HuH-7.5 (cell line): ENCODE measurements around the gene STON2.
"Not testable (repeated sequence)": the region's sequence is repeated elsewhere in the genome, so short reads cannot be mapped to it uniquely, and the experiment has no call there.

Experiments
- DNase-seq: peaks from one replicate; pipeline ENCODE4 v3.0.0; 2011; ENCODE audit warnings: low spot score

Gene STON2

DNA sequence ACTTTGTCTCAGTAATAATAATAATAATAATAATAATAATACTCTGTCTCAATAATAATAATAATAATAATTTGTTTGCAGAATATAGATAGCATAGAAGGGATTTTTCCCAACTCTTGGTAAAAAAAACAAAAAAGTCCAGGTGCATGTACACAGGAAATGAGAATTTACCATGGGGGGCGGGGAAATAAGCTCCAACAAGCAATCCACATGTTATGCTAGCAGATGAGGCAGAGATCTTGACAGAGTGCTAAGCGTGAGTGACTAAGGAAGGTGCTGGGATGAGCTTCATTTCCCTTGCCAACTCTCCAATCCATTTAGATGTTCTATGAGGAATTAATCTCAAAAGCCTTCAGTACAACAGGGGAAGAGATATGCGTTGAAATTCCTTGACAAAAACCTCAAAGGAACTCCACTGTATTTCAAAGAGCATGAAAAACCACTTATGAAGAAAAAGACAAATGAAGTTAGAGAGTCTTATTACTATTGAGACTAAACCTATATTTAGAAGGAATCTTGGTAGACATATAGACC lies 134.4 kb downstream of the STON2 start:
- DNase-seq, result no peak

DNA sequence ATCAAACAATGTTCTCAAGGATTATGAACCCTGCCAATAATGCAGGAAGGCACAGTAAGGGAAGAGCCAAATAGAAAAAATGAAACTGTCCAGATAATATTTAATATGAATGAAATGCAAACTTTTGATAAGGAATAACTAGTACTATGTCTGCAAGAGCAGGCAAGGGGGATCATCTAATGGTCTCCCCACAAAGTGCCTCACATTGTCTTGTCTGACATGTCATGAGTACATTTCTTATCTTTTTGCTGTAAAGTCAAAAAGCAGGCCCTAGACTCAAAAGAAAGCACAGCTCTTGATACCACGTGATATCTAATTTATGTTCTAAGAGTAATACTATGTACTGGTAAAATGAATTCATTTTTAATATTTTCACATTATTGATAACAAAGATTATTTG lies 135.5 kb downstream of the STON2 start:
- DNase-seq, result no peak

DNA sequence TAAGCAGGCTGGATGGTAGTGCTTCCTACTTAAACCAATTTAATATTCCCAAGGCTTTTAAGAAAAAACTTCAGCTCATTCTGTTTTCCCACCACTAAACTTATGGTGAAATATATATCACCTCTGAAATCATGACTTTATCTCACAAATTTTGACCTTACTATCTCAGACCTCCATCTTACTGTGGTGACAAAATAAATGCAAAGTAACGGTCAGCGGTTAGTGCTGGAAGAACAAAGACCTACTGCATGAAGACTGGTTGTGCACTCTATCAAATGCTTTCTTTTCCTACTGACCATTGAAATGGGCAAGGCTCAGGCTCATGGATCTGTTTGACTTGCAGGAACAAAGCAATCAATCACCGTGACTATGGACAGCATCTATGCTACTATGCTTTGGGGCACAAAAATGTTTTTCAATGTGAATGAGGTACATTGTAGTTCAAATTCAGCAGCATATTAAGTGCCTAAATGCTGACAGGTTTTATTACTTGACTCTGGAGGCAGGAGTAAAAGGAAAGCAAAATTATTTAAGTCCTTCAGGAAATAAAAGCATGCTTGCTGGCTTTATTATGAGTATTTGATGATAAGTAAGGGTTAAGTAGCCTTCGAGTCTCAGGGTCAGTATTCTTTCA lies 136.2 kb downstream of the STON2 start:
- DNase-seq, result no peak

DNA sequence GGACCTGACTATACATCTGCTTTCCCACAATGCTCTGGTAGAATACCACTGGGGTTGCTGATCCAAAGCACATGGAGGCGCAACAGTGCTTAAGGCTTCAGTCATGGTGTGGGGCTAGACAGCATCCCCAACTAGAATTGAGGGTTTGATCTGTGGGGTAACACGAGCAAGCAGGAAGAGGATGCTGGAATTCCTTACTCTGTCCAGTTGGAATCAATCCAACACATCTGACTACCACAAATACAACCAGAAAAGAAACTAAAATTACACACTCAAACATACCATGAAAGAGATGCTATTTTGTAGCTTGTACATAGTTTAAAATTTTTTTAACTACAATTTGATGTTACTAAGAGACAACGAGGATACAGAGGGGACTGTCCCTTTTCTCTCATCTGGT lies 138.9 kb downstream of the STON2 start:
- DNase-seq, result no peak

DNA sequence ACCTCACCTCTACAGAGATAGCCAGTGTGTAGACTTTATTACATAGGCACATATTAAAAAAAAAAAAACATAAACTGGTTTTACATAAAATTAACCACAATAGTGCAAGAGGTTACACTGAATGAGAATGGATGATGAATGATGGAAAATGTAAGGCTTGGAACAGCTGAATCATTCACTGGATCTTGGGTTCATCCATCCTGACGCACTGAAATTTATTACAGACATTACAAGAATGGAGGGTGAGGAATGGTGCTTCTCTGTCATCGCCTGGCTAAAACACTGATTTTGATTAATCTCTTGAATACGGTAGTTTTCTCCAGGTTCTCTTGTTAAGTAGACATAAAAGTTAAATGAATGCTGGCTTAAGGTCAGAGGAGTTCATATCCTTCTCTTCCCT lies 139.4 kb downstream of the STON2 start:
- DNase-seq, result no peak

- no peak for DNase-seq
Observed at GRCh38 chr14:81256289-81256960, 143.7 kb downstream of the STON2 start.

- no peak for DNase-seq
Observed at GRCh38 chr14:81252278-81252677, 147.8 kb downstream of the STON2 start.

DNA sequence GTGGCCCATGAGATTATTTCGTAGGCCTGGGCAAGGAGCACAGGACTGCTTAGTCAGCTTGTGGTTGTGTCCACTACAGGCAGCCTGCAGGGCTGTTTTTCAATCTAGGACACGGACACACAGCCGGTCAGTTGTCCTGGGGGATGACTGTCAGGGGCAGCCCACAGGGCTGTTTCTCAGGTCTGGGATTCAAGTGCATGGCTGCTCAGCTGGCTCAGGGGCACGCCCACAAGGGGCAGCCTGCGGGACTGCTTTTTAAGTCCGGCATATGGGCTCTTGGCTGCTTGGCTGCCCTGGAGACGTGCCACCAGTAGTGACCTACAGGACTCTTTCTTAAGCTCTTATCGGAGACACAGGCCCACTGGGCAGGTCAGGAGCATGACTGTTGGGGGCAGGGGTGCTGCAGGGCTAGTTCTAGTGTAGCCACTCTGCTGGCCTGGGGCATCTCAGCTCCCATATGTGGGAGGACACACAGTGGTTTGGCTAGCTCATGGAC lies 152.8 kb downstream of the STON2 start:
- no peak for DNase-seq

DNA sequence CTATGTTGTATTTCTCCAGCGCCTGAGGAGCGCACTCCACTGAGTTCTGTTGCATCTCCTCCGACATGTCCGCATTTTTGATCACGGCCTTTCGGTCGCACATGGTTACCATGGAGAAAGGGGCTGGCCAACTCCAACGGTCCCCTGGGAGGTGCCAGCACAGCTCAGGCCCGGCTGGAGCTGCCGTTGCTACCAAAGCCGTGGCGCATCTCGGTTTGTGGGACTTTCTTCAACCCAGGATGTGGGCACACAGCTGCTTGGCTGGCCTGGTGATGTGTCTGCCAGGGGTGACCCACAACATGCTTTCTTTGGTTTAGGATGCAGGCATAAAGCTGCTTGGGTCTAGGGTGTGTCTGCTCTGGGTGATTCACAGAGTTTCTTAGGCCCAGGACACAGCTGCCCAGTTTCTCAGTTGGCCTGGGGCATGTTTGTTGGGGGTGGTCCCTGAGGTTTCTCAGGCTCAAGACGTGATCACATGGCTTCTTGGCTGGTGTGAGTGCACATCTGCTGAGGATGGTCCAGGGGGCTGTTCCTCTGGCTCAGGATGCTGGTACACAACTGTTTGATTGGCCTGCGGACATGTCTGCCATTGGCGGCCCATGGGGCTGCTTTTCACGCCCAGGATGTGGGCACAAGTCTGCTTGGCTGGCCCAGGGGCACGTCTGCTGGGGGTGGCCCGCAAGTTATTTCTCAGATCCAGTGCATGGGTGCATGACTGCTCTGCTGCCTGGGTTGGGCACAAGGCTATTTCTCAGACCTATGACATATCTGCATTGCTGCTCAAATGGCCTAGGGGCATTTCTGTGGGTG lies 153.5 kb downstream of the STON2 start:
- DNase-seq, result no peak

DNA sequence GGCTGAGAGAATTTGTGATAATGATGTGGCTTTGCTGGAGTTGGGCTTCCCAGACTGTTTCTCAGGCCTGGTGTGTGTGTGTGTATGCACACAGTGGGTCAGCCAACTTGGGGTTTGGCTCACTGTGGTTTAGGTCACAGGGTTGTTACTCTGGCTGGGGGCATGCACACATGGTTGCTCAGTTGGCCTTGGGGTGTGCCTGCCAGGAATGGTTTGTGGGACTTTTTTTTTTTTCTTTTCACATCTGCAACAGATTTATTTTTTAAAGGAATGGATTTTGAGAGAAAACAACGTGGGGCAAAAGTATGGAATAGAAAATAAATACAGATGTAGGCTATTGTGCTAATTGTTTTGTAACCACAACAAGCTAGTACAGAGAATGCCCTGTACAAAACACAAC lies 154.4 kb downstream of the STON2 start:
- DNase-seq, result no peak

- DNase-seq, result not testable (repeated sequence)
Observed at GRCh38 chr14:81244431-81244830, 155.7 kb downstream of the STON2 start.

DNA sequence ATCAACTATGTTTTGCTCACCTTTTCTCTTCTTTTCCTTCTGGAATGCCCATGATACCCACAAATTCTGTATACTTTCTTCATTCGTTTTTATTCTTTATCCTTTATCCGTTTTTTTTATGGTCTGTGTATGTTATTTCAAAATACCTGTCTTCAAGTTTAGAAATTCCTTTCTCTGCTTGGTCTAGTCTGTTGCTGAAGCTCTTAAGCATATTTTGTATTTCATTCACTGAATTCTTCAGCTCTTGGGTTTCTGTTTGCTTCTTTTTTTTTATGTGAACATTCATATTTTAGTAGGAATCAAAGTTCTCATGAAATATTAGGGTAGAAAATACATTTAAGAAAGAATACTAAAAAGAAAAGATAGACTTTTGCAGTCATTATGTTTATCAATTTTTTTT lies 156.6 kb downstream of the STON2 start:
- no peak for DNase-seq

DNA sequence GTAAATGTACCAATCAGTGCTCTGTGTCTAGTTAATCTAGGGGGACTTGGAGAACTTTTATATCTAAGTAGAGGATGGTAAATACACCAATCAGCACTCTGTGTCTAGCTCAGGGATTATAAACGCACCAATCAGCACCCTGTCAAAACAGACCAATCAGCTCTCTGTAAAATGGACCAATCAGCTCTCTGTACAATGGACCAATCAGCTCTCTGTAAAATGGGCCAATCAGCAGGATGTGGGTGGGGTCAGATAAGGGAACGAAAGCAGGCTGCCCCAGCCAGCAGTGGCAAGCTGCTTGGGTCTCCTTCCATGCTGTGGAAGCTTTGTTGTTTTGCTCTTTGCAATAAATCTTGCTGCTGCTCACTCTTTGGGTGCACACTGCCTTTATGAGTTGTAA lies 163.3 kb downstream of the STON2 start:
- not testable (repeated sequence) for DNase-seq

GRCh38 chr14:81236138-81236537 lies 164.0 kb downstream of the STON2 start:
- no peak for DNase-seq

DNA sequence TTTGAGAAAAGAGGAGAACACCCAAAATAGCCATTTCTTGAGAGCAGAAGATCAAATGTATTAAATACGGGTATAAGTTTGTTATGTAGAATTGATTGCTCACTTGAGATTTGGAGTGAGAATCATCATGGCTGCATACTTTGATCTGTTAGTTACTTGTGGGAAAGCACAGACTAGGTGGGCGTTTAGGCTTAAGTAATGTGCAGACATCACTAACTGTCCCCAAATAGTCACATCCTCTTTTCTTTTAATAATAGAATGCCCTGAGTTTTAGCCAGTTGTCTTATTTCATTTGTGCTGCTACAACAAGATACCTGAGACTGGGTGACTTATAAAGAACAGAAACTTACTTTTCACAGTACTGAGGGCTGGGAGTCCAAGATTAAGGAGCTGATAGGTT lies 165.0 kb downstream of the STON2 start:
- no peak for DNase-seq

DNA sequence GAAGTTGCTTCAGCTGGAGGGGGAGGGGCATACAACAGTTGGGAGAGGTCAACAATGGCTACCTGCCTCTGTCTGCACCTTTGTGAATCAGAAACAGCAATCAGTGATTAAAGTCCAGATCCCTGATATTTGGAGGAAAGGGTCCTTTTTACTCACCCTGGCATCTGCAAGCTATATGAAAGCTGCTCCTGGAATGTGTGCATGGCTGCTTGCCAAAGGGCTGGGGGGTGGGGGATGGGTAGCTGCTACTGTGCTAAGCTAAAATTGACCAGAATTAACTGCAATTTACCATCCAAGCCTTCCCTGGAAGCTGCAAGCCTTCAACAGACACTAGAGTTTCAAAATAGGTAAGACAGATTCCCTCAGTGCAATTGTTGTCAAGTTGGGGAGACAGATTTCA lies 165.8 kb downstream of the STON2 start:
- DNase-seq, result no peak

DNA sequence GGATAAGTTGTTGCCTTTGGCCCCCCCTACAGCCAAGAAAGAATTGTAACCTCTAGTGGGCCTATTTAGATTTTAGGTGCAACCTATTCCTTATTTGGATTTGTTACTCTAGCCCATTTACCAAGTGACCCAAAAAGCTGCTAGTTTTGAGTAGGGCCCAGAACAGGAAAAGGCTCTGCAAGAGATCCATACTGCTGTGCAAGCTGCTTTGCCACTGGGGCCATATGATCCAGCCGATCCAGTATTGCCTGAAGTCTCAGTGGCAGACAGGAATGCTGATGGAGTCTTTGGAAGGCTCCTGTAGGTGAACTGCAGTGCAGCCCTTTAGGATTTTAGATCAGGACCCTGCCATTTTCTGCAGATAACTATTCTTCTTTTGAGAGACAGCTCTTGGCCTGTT lies 166.5 kb downstream of the STON2 start:
- DNase-seq, result no peak

DNA sequence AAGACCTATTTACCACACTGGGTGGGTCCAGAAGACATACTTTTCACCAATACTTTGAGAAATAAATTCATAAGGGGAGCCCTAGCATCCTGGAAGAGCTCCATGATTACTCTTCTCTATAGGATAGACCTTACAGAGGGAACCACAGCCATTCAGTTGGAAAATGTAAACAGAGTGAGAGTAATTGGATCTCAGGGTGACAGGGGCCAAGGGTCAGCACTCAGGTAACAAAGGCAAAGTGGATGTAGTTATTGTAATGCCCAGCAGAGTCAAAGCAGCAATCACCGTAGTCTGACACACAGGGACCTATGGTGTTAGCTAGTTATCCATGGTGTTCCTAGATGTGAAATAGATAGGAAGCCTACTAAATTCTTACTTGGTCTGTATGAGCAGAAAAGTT lies 168.6 kb downstream of the STON2 start:
- DNase-seq, result no peak

DNA sequence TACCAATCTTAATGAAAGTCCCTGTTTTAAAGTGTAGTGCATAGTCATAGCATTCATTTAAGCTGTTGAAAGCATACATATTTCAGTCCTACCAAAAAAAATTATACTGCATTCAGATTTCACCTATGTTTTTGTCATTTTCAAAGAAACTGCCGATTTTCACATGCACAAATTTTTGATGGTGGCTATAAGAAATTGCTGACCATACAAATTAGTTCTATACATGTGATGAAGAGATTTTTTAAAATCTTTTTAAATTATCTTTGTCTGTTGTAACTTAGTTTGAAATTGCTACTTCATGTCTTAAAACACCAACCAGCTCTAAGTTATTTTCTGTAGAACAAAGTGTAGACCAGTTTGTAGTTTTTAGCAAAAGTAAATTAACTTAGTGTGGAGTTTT lies 175.9 kb downstream of the STON2 start:
- DNase-seq, result no peak

DNA sequence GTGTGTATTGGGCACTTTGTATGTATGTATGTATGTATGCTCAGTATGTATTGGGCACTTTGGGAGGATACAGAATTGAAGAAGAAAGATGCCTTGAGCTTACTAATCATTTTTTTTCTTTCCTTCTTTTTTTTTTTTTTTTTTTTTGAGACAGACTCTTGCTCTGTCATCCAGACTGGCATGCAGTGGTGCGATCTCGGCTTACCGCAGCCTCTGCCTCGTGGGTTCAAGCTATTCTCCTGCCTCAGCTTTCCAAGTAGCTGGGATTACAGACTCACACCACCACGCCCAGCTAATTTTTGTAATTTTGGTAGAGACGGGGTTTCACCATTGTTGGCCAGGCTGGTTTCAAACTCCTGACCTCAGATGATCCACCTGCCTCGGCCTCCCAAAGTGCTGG lies 176.3 kb downstream of the STON2 start:
- DNase-seq, result not testable (repeated sequence)

DNA sequence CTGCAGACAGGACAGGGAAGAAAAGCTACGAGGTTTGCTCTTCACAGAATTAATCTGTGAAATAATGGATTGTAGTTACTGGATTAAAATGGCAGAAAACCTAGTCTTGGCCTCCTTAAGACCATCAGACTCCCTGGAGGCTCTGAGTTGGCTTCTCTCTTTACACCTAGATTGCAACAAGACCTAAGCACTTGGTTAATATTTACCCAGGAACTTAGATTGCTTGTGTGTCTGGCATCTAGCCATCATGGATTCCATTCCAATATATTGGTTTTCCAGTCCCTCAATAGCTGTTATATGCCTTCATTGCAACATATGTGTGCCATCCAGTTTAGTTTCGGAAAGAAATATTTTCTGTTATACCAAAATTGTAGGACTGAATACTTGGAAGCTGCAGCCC lies 177.4 kb downstream of the STON2 start:
- DNase-seq, result peak; percentile 25

DNA sequence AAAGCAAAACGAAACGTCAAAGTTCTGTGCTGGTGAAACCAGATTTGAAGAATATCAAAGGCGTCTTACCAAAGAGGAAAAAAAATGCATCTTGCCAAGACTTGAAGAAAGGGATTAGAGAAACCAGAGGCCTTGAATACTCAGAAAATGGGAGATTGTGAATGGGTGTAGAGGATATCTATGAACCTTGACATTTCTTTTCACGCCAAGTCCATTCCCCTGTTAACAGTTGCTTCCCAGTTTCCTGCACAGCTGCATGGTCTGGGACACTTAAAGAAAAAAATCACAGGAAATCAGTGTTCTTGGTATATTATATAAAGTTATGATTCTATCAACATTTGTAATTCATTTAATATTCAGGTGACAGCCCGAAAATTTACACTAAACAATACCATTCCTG lies 178.0 kb downstream of the STON2 start:
- DNase-seq, result no peak

DNA sequence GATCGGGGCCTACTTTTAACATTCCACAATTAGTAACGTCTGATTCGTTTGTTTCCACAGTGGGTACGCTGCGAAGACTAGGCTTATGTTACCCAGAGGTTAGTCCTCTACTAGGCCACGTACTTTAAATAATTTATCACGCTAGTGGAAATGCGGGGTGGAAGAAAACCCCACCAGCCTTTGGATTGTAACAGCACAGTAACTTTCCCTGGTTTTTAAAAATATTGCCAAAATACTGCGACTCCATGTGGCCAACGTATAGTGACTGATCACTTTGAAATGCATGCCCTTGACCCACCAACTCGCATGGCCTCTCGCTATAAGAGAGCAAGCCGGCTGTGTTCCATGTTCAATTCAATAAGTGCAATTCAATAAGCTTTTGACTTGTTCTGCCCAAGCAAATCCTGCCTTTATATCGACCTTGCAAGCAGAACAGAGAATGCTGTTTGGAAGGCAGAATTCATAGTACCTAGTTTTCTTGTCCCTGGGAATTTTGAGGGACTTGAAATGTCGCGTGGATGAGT lies 178.5 kb downstream of the STON2 start:
- no peak for DNase-seq
